K562 (cell line): ENCODE data around the gene ABR. TPM values are rescaled to one million over a fixed set of nuclear protein-coding genes. Genes with fewer than 3 reads are reported as not detected.

Experiments used
- ATAC-seq: fragments of 200-7000 bp; cut with Tn5 transposase; 3 replicates; pipeline ENCODE4 v1.9.1; 2020; ENCODE audit warnings: moderate library complexity
- BruUV-seq: library from RNA; stranded (reverse); fragments of 400-500 nt; replicated peaks from 2 replicates; lab custom pipeline; 2021; lab: Mats Ljungman, UMichigan
- CTCF ChIA-PET: fragments of 300-600 bp; formaldehyde crosslinking; extraction: SDS; loops from one replicate; lab custom pipeline; 2021; ENCODE audit warnings: low intra/inter-chr PET ratio; lab: Yijun Ruan, JAX
- POLR2A ChIA-PET: fragments of 300-600, 350-650 bp; sonication (Branson Sonifier 250); formaldehyde crosslinking; extraction: SDS; loops from one replicate; lab custom pipeline; 2021; ENCODE audit warnings: antibody characterized with exemption, inconsistent platforms; lab: Yijun Ruan, JAX
- DNase-seq, 4 experiments: peaks; one replicate each; pipeline versions ENCODE4 v3.0.0 to v3.0.0-alpha.2; 2011 to 2018; ENCODE audit warnings: low spot score in 3 of 4, mixed read lengths in 3 of 4; ENCODE audit errors: extremely low read depth in 1 of 4
- FAIRE-seq: peaks from 2 replicates; lab custom pipeline; 2011; peaks lifted over from hg19 to GRCh38; lab: Jason Lieb, UNC
- H2AFZ ChIP-seq: 2 replicates; pipeline ENCODE4 v1.6.0; 2011; ENCODE audit warnings: low read depth, low read length, control low read depth, inconsistent platforms
- H3K27ac ChIP-seq: fragments of 200-600 bp; 3 replicates; pipeline ENCODE4 v1.8.0; 2011; ENCODE audit warnings: low read depth, mild to moderate bottlenecking, control low read depth, inconsistent platforms, low read length, moderate library complexity, mixed read lengths; ENCODE audit errors: extremely low read depth
- H3K27me3 ChIP-seq, 2 experiments: fragments of 300-600 bp in 1 of 2; 2 replicates in 1 of 2; 3 replicates in 1 of 2; pipeline versions ENCODE4 v1.6.0 to v1.8.0; 2011; ENCODE audit warnings: inconsistent platforms in 2 of 2, low read length in 2 of 2, mild to moderate bottlenecking in 1 of 2, mixed read lengths in 1 of 2, moderate library complexity in 1 of 2; ENCODE audit not compliant: control insufficient read depth in 2 of 2, insufficient read depth in 2 of 2
- H3K36me3 ChIP-seq: fragments of 300-600 bp; 3 replicates; pipeline ENCODE4 v1.8.0; 2011; ENCODE audit warnings: mild to moderate bottlenecking, low read length, inconsistent platforms; ENCODE audit not compliant: control insufficient read depth, insufficient read depth
- H3K4me1 ChIP-seq, 2 experiments: fragments of 200-600 bp in 1 of 2; replicated peaks in 1 of 2; 2 replicates in 1 of 2; 3 replicates in 1 of 2; pipeline versions ENCODE4 v1.5.1 to v1.8.0; 2011; ENCODE audit warnings: inconsistent platforms in 2 of 2, low read length in 2 of 2, mild to moderate bottlenecking in 1 of 2, mixed read lengths in 1 of 2, moderate library complexity in 1 of 2; ENCODE audit not compliant: control insufficient read depth in 2 of 2, insufficient read depth in 2 of 2
- H3K4me2 ChIP-seq: 2 replicates; pipeline ENCODE4 v1.6.1; 2011; ENCODE audit warnings: low read length, control low read depth, inconsistent platforms, mixed read lengths; ENCODE audit not compliant: insufficient read depth
- H3K4me3 ChIP-seq: fragments of 200-600 bp; sonication (generic), shearing (Covaris generic); 2 replicates; pipeline ENCODE4 v1.5.1; 2016; ENCODE audit warnings: control low read depth, inconsistent platforms
- H3K79me2 ChIP-seq: fragments of 200-600 bp; 3 replicates; pipeline ENCODE4 v1.8.0; 2011; ENCODE audit warnings: low read length, inconsistent platforms; ENCODE audit not compliant: control insufficient read depth, insufficient read depth
- H3K9ac ChIP-seq, 2 experiments: 2 replicates each; pipeline versions ENCODE4 v1.6.0 to v1.6.1; 2011; ENCODE audit warnings: low read depth in 2 of 2, low read length in 2 of 2, control low read depth in 1 of 2, inconsistent platforms in 1 of 2, mild to moderate bottlenecking in 1 of 2, mixed read lengths in 1 of 2; ENCODE audit not compliant: insufficient read depth in 1 of 2
- H3K9me1 ChIP-seq: one replicate; pipeline ENCODE4 v1.6.0; 2011; ENCODE audit warnings: inconsistent platforms, mild to moderate bottlenecking, low read length, moderate library complexity; ENCODE audit not compliant: control insufficient read depth, insufficient read depth
- H3K9me3 ChIP-seq: replicated peaks from 2 replicates; pipeline ENCODE4 v1.5.1; 2011; ENCODE audit warnings: low read depth, low read length, inconsistent platforms; ENCODE audit not compliant: control insufficient read depth, insufficient read depth
- H4K20me1 ChIP-seq: replicated peaks from 2 replicates; pipeline ENCODE4 v1.6.1; 2011; ENCODE audit warnings: low read length, inconsistent platforms, mixed read lengths; ENCODE audit not compliant: control insufficient read depth, insufficient read depth
- ADNP ChIP-seq: fragments of 200-800 bp; sonication (Bioruptor generic); IDR thresholded peaks from 2 replicates; pipeline ENCODE4 v1.6.1; 2016; ENCODE audit warnings: missing genetic modification characterization, missing compliant biosample characterization
- BCOR ChIP-seq: fragments of 450-650 bp; IDR thresholded peaks from 2 replicates; pipeline ENCODE4 v1.6.1; 2016
- ZC3H4 ChIP-seq: sonication (generic); formaldehyde crosslinking; IDR thresholded peaks from 2 replicates; pipeline ENCODE4 v1.9.0; 2021; ENCODE audit warnings: missing genetic modification reagents, borderline replicate concordance
- WGBS: fragments of 100-300 bp; shearing (Covaris generic); methylation state at CpG from one replicate; pipeline ENCODE4 v1.1.6; 2016; ENCODE audit warnings: low coverage, mixed read lengths; ENCODE audit not compliant: insufficient coverage; ENCODE audit errors: missing lambda C conversion rate; 5-methylcytosine and 5-hydroxymethylcytosine counted together
- in situ Hi-C: fragments of 300-500 bp; cut with MboI; formaldehyde crosslinking; loops from 4 replicates; pipeline ENCODE4 v1.15.0; 2018; ENCODE audit warnings: inconsistent platforms, mixed read lengths
- intact Hi-C: fragments of 100-400 bp; cut with micrococcal nuclease; formaldehyde crosslinking; loops from 2 replicates; pipeline ENCODE4 v1.14.2; 2022
- polyA plus RNA-seq, 8 experiments: library from polyadenylated mRNA; depleted of rRNA in 4 of 8; stranded (reverse) in 5 of 8; unstranded in 3 of 8; fragments of >200 nt; fragmentation: Nextera tagmentation in 2 of 8; fragmentation: Illumina TruSeq in 1 of 8; extraction: Ambion mirVana in 2 of 8; extraction: Trizol in 1 of 8; gene quantifications; 2 replicates each; pipeline versions ENCODE4 v1.2.1 to v1.2.3, GENCODE V29; 2011 to 2014; ENCODE audit warnings: inconsistent platforms in 1 of 8, missing spikeins in 1 of 8
- total RNA-seq, 7 experiments: library from RNA; depleted of rRNA in 6 of 7; stranded (reverse); fragments of >200 nt in 6 of 7; fragmentation: Illumina TruSeq in 2 of 7; extraction: Trizol in 2 of 7; gene quantifications; 2 replicates each; pipeline versions ENCODE4 v1.2.1 to v1.2.3, GENCODE V29; 2011 to 2021; ENCODE audit warnings: low replicate concordance in 1 of 7
- TF ChIP-seq, protein P1 (sequence below): IDR thresholded peaks from 2 replicates; pipeline ENCODE4 v1.6.1; 2011; ENCODE audit warnings: borderline replicate concordance, low read depth, mild to moderate bottlenecking, moderate library complexity, low read length; ENCODE audit not compliant: insufficient read depth, poor library complexity, severe bottlenecking
- TF ChIP-seq, protein P2 (sequence below): fragments of 450-650 bp; formaldehyde crosslinking; IDR thresholded peaks from 2 replicates; pipeline ENCODE4 v1.4.0; 2022; ENCODE audit warnings: missing genetic modification characterization
- TF ChIP-seq, protein P3 (sequence below): fragments of 250-450 bp; sonication (Bioruptor Pico); IDR thresholded peaks from 2 replicates; pipeline ENCODE4 v1.4.0; 2020
- TF ChIP-seq, protein P4 (sequence below): sonication (generic); formaldehyde crosslinking; IDR thresholded peaks from 2 replicates; pipeline ENCODE4 v1.8.0; 2023; ENCODE audit warnings: mild to moderate bottlenecking, missing genetic modification reagents

Gene ABR
- total and polyA plus RNA-seq, 9 of the 15 experiments (the other 6 are each of a cell fraction or from before 2014, with no cell fraction given): 0.07 to 1.6 (median 0.37) TPM; not detected in 1

DNA sequence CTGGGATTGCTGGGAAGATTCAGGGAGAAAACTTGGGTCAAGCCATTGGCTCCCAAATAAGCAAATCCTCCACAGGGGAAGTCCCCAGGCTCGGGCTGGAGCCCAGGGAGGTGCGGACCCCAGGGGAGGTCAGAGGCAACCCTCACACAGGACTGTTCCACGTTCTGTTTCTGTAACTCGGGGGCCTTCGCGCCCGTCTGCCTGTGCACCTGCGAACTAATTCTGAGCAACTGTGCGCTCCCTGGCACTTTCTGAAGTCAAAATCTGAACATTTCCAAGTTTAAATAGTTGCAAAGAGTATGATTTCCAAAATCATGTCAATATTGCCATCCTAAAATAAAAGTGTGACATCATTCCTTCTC lies 166.1 kb downstream of the ABR start (continued):
- TF ChIP-seq, protein P1, sequence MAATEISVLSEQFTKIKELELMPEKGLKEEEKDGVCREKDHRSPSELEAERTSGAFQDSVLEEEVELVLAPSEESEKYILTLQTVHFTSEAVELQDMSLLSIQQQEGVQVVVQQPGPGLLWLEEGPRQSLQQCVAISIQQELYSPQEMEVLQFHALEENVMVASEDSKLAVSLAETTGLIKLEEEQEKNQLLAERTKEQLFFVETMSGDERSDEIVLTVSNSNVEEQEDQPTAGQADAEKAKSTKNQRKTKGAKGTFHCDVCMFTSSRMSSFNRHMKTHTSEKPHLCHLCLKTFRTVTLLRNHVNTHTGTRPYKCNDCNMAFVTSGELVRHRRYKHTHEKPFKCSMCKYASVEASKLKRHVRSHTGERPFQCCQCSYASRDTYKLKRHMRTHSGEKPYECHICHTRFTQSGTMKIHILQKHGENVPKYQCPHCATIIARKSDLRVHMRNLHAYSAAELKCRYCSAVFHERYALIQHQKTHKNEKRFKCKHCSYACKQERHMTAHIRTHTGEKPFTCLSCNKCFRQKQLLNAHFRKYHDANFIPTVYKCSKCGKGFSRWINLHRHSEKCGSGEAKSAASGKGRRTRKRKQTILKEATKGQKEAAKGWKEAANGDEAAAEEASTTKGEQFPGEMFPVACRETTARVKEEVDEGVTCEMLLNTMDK: no peak
- no peak for TF ChIP-seq ZC3H4 (CRISPR knock-in tag)
- TF ChIP-seq, protein P2, sequence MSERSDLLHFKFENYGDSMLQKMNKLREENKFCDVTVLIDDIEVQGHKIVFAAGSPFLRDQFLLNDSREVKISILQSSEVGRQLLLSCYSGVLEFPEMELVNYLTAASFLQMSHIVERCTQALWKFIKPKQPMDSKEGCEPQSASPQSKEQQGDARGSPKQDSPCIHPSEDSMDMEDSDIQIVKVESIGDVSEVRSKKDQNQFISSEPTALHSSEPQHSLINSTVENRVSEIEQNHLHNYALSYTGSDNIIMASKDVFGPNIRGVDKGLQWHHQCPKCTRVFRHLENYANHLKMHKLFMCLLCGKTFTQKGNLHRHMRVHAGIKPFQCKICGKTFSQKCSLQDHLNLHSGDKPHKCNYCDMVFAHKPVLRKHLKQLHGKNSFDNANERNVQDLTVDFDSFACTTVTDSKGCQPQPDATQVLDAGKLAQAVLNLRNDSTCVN (CRISPR knock-in tag): no peak

DNA sequence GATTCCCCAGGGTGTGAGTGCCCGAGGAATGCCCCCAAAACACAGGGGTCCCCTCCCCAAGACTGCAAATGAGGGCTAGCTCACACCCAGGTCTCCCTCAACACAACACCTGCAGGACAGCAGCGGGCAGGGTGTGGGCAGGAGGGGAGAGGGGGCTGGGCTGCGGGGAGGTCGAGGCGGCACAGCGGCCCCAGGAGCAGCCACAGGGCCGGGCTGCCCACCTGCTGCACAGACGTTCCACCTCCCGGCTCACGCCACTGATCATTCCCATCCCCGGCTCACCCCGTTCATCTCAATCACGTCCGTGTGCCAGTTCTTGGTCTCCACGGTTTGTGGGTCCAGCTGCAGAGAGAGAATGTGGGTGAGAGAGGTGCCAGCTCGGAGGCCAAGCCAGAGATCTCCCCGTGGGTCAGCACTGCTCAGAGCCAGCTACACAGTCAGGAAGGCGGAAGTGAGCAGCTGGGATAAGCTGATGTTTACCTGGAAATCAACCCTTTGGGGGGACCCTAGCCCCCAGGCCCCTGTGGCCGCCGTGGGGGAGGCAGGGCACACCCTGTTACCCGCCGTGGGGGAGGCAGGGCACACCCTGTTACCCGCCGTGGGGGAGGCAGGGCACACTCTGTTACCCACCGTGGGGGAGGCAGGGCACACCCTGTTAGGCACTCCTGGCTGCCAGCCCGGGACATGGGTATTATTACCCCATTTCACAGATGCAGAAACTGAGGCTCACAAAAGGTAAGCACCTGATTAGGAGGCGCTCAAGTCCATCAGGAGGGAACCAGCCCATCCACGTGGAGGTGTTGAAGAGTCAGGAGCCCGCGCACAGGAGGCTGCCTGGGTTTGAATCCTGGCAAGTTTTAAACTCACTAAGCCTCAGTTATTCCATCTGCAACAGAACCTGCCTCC lies 166.7 kb downstream of the ABR start:
- H3K4me3 ChIP-seq: no peak overlapping the region
- DNase-seq (no peak), ATAC-seq (no peak), FAIRE-seq (no peak)
- CTCF ChIA-PET: no interaction called here
- H3K27ac ChIP-seq: no peak overlapping the region
- H3K9me3 ChIP-seq: no peaks in the 10 kb centered on the region
- TF ChIP-seq, protein P3, sequence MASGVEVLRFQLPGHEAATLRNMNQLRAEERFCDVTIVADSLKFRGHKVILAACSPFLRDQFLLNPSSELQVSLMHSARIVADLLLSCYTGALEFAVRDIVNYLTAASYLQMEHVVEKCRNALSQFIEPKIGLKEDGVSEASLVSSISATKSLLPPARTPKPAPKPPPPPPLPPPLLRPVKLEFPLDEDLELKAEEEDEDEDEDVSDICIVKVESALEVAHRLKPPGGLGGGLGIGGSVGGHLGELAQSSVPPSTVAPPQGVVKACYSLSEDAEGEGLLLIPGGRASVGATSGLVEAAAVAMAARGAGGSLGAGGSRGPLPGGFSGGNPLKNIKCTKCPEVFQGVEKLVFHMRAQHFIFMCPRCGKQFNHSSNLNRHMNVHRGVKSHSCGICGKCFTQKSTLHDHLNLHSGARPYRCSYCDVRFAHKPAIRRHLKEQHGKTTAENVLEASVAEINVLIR: no peak
- 0 out of 2 replicates have a peak, but pooled peaks have one; percentile 20 for TF ChIP-seq ADNP (tag)
- 0 out of 2 replicates have a peak, but pooled peaks have one; percentile 16 for TF ChIP-seq BCOR
- TF ChIP-seq, protein P4, sequence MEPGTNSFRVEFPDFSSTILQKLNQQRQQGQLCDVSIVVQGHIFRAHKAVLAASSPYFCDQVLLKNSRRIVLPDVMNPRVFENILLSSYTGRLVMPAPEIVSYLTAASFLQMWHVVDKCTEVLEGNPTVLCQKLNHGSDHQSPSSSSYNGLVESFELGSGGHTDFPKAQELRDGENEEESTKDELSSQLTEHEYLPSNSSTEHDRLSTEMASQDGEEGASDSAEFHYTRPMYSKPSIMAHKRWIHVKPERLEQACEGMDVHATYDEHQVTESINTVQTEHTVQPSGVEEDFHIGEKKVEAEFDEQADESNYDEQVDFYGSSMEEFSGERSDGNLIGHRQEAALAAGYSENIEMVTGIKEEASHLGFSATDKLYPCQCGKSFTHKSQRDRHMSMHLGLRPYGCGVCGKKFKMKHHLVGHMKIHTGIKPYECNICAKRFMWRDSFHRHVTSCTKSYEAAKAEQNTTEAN (CRISPR knock-in tag): no peak
- TF ChIP-seq, all 486 proteins: peak for 2
- Histone ChIP-seq H3K4me1 (peaks cover 0 to 18% of the 10 kb centered on the region in 2 experiments; a peak in 2 of 5 replicates), H3K79me2 (no peaks in the 10 kb centered on the region), H3K27me3 (peaks cover 0 to 46% of the 10 kb centered on the region in 2 experiments; a peak in 2 of 5 replicates), H3K9ac (no peak overlapping the region), H3K9me1 (no peaks in the 10 kb centered on the region), H3K4me2 (no peak overlapping the region), H3K36me3 (no peaks in the 10 kb centered on the region), H2AFZ (no peak overlapping the region), H4K20me1 (no peaks in the 10 kb centered on the region)
- BruUV-seq: no TSS peak
- WGBS: 12% methylated on average over 9 of the region's 30 CpGs
- POLR2A ChIA-PET: no interaction called here
- in situ Hi-C loops (no loop called here), intact Hi-C loops (no loop called here)
